ENCODE results near the gene COMMD4. TPM values are rescaled to one million over a fixed set of nuclear protein-coding genes. Genes with fewer than 3 reads are reported as not detected.

The COMMD4 gene
- 126 to 204 TPM (median 147 TPM) in 5 replicates for total RNA-seq (2022; extraction: Qiagen RNA extraction)

DNA sequence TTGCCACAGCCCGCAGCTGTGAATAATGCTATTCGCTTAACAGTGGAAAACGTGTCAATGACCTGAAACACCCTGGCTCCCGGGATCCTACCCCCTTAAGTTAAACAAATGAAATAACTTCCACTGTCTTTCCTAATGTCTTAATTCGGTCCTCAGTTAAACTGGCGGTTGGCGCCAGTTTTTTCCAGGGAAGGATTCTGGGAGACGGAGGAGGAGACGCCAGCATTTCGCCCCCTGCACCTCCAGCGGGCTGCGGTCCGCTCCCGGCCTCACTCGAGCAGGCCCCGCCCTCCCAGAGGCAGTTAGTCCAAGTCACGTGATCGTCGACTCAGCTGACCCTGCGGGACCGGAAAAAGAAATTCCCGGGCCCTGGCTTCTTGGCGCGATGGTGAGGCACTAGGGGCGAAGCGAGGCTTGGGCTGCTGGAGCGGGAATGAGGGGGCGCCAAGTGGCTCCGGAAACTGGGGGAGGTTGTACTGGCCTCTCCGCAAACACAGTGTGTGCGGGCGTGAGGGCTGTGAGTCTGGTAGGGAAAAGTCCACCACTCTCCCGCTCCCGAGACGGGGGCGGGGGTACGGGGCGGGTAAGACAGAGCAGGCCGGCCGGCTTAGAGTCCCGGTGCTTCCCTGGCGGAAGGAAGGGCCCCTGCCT lies at the start of gene COMMD4:
TSS of gene COMMD4 (plus strand) at position 359 of the 651 bp plus-strand sequence. CDS start at position 386, 27 bp downstream.

DNA sequence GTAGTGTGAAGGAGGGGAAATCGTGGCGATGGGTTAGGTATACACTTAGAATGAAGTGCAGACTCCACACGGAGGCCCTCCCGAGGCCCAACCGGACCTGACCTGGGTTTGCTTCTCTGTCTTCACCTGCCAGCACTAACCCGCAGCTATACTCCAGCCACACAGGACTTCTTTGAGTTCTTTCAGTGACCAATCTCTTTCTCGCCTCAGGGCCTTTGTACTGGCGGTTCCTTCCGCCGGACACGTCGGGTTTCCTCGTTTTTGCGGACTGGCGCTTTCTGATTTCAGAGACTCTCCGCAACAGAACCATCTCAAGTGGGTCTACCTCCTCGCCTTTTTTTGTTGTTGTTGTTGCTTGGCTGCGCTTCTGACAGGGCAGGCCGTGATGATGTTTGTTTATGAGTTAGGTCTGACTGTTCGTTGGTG lies 10.9 kb downstream of the COMMD4 start, which contains the start of gene NEIL1:
TSS of gene NEIL1 (plus strand) at position 244 of the 426 bp plus-strand sequence. CDS start 1,867 bp downstream, outside the sequence.

DNA sequence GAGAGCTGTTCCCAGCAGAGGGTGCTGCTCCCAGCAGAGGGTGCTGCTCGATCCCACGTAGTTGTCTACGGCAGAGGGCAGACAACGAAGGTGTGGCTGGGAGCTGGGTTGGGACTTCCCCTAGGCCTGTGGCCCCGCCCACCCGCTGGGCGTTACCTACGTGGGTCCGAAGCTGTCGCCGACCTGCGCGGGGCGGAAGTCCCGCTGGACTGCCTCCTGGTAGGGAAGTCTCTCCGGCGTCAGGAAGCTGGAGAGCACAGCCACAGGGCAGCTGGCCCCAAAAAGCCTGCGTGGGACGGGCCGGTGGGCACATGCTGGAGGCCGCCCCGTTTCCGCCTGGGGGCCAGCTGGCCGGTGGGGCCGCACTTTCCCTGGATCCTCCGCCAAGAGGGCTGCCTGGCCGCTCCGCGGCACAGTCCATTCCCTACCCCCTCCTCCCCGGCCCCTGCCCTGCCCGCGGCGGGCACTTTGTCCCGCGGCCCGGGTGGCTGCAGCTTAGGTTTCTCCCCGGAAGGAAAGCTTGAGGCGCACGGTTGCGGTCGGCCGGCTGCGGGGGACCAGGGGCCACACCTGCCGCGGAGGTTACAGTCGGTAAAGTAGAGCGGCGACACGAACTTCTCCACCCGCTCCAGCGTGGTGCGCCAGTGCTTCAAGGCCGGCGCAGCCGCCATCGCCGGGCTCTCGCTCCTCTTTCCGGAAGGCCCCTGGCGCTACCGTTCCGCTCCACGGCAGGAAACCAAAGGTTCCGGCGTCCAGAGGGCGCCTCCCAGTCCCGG lies 32.2 kb downstream of the COMMD4 start, which contains the start of gene MAN2C1:
TSS of gene MAN2C1 (minus strand) at position 695 of the 776 bp plus-strand sequence. CDS start at position 671, 24 bp downstream.

Other genes with a start within 250 kb of the COMMD4 start
- 24.8 to 36.1 TPM (median 34.0 TPM) in 5 replicates for gene C15orf39, start 134.2 kb upstream of the COMMD4 start, total RNA-seq (2022; extraction: Qiagen RNA extraction)
- gene GOLGA6C, start 77.7 kb upstream of the COMMD4 start, total RNA-seq (2022; extraction: Qiagen RNA extraction), result not detected in 5 replicates
- gene GOLGA6D, start 53.2 kb upstream of the COMMD4 start, total RNA-seq (2022; extraction: Qiagen RNA extraction), result not detected in 5 replicates
- gene NEIL1, start 11.0 kb downstream of the COMMD4 start, total RNA-seq (2022; extraction: Qiagen RNA extraction), result 0.82 to 2.6 TPM (median 2.1 TPM) in 5 replicates
- 36.7 to 85.3 TPM (median 66.1 TPM) in 5 replicates for gene MAN2C1, start 32.5 kb downstream of the COMMD4 start, total RNA-seq (2022; extraction: Qiagen RNA extraction)
- 27.1 to 39.9 TPM (median 32.3 TPM) in 5 replicates for gene SIN3A, start 115.6 kb downstream of the COMMD4 start, total RNA-seq (2022; extraction: Qiagen RNA extraction)
- gene PTPN9, start 243.3 kb downstream of the COMMD4 start, total RNA-seq (2022; extraction: Qiagen RNA extraction), result 39.6 to 53.9 TPM (median 50.2 TPM) in 5 replicates